LNCaP clone FGC (cell line): Measurements from ENCODE around the gene IHH.

ENCODE experiments used
- DNase-seq: peaks from one replicate; pipeline ENCODE4 v3.0.0-alpha.2; 2011; ENCODE audit warnings: low read depth
- H3K4me3 ChIP-seq: 2 replicates; pipeline ENCODE4 v1.5.1; 2011; ENCODE audit warnings: mild to moderate bottlenecking, low read depth, low read length, control low read depth
- TF ChIP-seq, protein P1 (sequence below): IDR thresholded peaks from 2 replicates; pipeline ENCODE4 v1.5.1; 2012; ENCODE audit warnings: mild to moderate bottlenecking; ENCODE audit not compliant: control insufficient read depth, insufficient read depth; ENCODE audit errors: extremely low read depth

Gene IHH

DNA sequence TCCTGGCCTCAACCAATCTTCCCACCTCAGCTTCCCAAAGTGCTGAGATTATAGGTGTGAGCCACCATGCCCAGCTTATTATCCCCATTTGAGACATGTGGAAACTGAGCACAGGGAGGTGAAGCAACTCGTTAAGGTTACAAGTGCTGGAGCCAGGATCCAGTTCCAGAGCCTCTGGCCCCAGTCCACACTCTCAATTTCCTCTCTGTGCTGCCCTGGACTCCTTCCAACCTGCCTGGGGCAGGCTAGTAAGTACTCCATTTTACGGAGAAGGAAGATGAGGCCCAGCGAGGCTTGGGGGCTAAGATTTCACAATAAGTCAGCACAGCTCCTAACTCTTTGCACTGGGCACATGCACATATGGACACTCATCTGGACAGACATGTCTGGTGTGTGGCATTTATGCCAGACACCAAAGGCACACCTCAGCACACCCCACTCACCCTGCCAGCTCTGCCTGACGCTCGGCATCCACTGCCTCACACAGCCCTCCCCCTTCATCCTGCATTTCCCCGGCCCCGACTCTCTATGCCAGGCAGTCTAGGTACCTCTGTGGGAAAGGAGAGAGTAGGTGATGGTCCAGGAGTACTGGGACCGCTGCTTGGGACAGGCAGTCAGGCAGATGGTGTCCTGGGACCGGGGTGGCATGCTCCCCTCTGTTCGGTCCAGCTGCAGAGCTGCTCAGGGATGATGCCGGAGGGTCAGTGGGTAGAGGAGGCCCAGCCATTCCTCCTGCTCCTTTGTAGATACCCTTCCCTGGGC lies 39.9 kb downstream of the IHH start:
- peak; percentile 23 for DNase-seq
- no peak overlapping the region for H3K4me3 ChIP-seq
- TF ChIP-seq, protein P1, sequence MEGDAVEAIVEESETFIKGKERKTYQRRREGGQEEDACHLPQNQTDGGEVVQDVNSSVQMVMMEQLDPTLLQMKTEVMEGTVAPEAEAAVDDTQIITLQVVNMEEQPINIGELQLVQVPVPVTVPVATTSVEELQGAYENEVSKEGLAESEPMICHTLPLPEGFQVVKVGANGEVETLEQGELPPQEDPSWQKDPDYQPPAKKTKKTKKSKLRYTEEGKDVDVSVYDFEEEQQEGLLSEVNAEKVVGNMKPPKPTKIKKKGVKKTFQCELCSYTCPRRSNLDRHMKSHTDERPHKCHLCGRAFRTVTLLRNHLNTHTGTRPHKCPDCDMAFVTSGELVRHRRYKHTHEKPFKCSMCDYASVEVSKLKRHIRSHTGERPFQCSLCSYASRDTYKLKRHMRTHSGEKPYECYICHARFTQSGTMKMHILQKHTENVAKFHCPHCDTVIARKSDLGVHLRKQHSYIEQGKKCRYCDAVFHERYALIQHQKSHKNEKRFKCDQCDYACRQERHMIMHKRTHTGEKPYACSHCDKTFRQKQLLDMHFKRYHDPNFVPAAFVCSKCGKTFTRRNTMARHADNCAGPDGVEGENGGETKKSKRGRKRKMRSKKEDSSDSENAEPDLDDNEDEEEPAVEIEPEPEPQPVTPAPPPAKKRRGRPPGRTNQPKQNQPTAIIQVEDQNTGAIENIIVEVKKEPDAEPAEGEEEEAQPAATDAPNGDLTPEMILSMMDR: no peak

DNA sequence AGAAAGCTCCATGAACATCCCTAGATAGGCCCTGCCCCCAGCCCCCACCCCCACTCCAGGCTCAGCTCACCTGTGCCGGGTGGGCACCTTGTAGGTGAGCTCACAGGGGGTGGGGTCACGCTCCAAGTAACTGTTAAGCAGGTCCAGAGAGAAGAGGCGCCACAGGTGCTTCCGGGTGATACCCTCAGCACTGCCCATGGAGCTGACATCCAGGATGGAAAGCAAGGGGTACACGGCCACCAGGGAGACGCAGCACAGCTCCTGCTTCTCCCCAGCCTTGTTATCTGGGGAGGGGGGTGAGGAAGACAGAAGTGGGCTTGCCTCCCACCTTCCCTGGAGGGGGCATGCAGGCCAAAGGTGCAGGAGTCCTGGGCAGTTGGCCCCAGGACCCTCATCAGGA lies 41.3 kb downstream of the IHH start:
- DNase-seq: no peak
- TF ChIP-seq, protein P1: no peak

DNA sequence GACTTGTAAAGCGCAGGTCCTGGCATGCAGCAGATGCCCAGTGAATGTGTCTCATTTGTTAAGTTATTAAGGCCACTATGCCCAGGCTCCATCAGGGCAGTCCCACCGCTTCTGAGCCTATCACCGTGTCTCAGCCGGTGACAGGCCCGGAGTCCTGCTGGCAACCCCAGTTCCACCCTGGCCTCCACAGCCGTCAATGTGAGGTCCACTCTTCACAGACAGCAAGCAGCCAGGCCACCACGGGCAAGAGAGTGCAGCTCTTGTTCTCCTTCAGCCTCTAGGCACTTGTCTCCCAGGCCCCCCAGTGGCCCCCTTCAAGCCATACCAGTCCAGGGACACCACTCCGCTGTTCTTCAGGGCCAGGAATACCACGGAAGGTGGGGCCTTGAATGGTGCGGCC lies 42.0 kb downstream of the IHH start:
- DNase-seq: no peak

More for the DNA sequence above, 41.3 kb downstream of the IHH start:
- no peak overlapping the region for H3K4me3 ChIP-seq

DNA sequence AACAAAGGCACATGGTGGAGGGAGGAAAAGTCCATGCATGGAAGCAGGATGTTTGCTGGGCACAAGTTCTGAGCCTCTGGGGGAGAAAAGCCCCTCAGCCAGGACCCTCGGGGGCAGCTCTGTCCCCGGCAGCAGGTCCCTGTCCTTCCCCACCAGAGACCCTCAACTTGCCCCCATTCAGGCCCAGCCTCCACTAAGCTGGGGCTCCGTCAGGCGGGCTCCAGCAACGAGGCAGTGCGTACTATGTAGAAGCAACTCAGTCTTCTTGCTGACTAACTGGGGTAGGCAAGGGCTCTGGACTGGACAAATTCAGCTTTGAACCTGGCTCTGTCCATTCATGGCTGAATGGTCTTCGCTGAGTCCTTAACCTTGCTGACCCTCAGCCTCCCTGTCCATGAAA lies 42.4 kb downstream of the IHH start:
- TF ChIP-seq, protein P1: no peak
- no peak for DNase-seq
- H3K4me3 ChIP-seq: no peak overlapping the region

More for the DNA sequence above, 42.0 kb downstream of the IHH start:
- H3K4me3 ChIP-seq: no peak overlapping the region
- TF ChIP-seq, protein P1: no peak

DNA sequence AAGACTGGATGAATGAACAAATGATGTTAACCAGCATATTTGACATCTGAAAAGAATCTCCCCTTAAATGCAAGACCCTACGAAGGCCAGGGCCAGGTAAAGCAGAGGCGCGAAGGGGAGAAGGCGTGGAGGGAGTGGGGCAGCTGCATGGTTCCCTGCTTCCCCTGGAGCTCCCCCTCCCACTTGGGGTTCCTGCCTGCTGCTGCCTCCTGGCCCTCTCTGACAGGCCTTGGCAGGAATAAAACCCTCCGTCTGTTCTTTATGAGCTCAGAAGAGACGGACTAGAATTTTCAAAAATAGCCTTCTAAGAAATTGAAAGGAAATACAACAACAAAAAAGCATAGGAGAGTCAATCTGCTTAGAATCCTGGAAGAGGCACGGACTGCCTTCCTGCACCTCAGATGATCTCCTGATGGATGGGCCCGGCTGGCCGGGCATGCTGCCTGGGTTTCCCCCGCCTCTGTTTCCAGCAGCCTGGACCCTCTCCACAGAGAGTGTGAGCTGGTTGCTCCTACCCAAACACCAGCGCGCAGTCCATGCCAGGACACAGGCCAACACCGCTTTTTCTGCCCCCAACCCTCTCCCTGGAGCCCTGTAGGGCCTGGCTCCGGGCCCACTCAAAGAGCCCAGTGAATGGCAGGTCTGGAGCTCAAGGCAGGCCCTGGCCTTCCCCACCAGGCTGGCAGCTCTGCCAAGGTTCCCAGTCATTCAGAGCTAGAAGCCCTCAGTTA lies 43.4 kb downstream of the IHH start:
- no peak for DNase-seq

DNA sequence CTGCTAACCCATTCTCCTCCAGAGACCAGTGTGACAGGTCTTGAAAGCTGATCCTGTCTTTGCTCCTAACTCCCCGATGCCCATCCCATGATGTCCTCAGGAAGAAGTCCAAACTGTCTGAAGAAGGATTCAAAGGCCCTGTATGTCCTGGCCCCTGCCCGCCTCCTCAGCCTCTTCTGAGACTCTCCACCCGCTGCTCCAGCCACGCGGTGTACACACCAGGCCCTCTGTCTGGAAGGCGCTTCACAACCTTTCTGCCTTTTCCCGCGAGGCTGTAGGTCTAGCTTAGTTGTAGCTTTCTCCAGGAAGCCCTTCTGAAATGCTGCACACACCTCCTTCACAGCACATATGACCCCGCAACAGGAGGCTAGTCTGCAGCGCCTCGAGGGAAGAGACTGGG lies 44.0 kb downstream of the IHH start:
- DNase-seq: no peak
- TF ChIP-seq, protein P1: no peak
- H3K4me3 ChIP-seq: no peak overlapping the region

More for the DNA sequence above, 43.4 kb downstream of the IHH start:
- TF ChIP-seq, protein P1: no peak
- no peak overlapping the region for H3K4me3 ChIP-seq
